Measurements from ENCODE around the gene ATIC.

Gene ATIC

GRCh38 chr2:215347878-215348277, 36.0 kb downstream of the ATIC start:
- no peak for DNase-seq (ENCODE audit: extremely low spot score)
- POLR2A ChIA-PET = no interaction called here
- TF ChIP-seq CTCF (IDR thresholded peaks at IDR 0.05; ENCODE audit: control extremely low read depth, extremely low read depth, low read depth, missing control alignments) = no peak
- CTCF ChIA-PET = no interaction called here

GRCh38 chr2:215352602-215353001, 40.7 kb downstream of the ATIC start:
- TF ChIP-seq CTCF (IDR thresholded peaks at IDR 0.05; ENCODE audit: control extremely low read depth, extremely low read depth, low read depth, missing control alignments) = no peak
- DNase-seq (ENCODE audit: extremely low spot score) = no peak
- POLR2A ChIA-PET = no interaction called here
- CTCF ChIA-PET = interaction anchor here (2.1 kb wide), 1 partner anchor 13 kb away, joined by 8 read pairs; no protein-coding TSS in a partner anchor

DNA sequence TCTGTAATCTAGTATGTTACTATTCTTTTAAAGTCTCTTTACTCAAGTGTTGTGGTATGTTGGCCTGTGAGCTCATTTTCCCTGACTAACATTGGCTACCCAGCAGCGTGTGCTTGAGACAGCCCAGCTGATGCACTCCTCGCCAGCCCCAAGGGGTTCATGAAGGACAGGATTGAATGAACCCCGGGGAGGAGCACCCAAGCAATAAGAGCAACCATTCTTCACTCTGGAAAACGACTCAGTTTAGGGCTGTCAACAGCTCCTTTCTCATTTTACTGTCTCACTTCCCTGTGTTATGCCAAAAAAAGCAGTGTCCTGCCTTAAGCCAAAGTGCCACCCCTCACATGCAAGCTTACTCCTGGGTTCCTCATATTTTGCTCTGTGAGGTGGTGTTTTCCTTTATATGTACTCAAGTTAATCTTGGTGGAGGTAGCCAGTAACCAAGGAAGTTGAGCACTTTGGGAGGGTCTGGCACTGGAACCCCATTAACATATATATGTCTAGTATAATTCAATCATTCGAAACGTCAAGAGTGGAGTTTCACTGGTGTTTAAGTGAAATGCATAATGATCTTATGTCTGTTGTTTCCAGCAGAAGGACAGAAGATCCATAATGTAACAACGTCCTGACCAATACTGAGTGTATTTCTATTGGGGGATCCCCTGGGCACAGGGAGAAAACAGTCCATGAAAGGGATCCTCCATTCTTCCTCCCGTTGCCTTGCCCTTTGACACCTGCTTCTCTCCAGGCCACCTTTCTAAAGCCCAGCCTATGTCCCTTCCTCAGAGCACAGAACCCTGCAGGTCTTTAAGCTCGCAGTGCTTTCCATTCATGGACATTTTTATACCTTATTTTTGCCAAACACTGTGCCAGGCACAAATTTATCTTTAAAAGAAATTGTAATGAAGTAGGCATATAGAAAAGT, 43.2 kb downstream of the ATIC start:
- CTCF ChIA-PET = interaction anchor here (0.8 to 2.1 kb wide), 3 partner anchors 10 to 85 kb away, joined by 3 to 8 read pairs (median 3); no protein-coding TSS in a partner anchor
- TF ChIP-seq CTCF (IDR thresholded peaks at IDR 0.05; ENCODE audit: control extremely low read depth, extremely low read depth, low read depth, missing control alignments) = no peak

DNA sequence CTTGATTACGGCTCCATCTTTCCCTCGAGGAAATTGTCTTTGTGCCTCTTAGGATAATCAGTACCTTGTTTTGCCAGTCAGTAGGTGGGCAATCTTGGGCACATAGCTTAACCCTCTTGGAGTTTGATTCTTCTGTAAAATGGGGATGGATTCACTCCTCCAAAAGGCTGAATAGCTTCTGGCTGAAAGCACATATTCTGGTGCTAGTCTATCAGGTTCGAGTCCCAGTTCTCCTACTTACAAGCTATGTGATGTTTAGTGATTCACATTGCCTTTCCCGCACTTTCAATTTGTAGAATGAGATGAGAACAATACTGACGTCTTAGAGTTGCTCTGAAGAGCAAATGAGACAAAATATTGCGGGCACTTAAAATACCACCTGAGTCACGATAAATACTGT, 43.9 kb downstream of the ATIC start:
- DNase-seq (ENCODE audit: extremely low spot score) = no peak
- TF ChIP-seq CTCF (IDR thresholded peaks at IDR 0.05; ENCODE audit: control extremely low read depth, extremely low read depth, low read depth, missing control alignments) = no peak
- POLR2A ChIA-PET = no interaction called here
- CTCF ChIA-PET = no interaction called here

More for the DNA sequence above, 43.2 kb downstream of the ATIC start:
- POLR2A ChIA-PET = no interaction called here
- no peak for DNase-seq (ENCODE audit: extremely low spot score)

GRCh38 chr2:215356334-215356947, 44.6 kb downstream of the ATIC start:
- ChIA-PET POLR2A (no interaction called here), CTCF (interaction anchor here (1.0 kb wide), 1 partner anchor 9 kb away, joined by 3 read pairs; no protein-coding TSS in a partner anchor)
- no peak for DNase-seq (ENCODE audit: extremely low spot score)
- TF ChIP-seq CTCF (IDR thresholded peaks at IDR 0.05; ENCODE audit: control extremely low read depth, extremely low read depth, low read depth, missing control alignments) = no peak

DNA sequence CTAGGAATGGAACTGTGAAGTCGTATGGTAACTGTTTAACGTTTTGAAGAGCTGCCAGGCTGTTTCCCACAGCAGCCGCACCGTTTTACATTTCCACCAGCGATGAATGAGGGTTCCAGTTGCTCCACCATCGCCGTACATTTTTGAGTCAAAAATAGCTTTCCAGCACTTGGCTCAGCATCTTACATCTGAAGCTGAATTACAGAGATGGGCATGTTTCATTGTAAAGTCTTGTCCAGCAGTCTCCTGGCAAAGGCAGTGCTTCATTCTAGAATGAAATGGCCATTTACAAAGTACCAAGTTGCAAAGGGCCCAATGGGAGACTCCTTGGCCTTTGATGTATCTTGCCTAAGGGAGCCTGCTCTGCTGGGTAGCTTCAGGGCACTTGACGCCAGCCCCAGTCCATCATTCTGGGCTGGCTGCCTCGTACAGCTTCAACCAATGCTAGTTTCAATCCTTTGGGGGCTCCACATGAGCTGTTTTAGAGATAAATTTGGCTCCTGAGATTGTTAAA, 45.1 kb downstream of the ATIC start:
- ChIA-PET CTCF (interaction anchor here (1.0 kb wide), 1 partner anchor 8 kb away, joined by 3 read pairs; no protein-coding TSS in a partner anchor), POLR2A (no interaction called here)
- no peak for DNase-seq (ENCODE audit: extremely low spot score)
- no peak for TF ChIP-seq CTCF (IDR thresholded peaks at IDR 0.05; ENCODE audit: control extremely low read depth, extremely low read depth, low read depth, missing control alignments)
